Thoracic aorta (tissue), 2 donors: ENCODE data around the gene CCDC38. TPM values are rescaled to one million over a fixed set of nuclear protein-coding genes. Genes with fewer than 3 reads are reported as not detected.

Experiments used
- ATAC-seq: fragments of 150-250 bp; one replicate; pipeline ENCODE4 v1.8.0; 2017; ENCODE audit warnings: low read depth; ENCODE audit not compliant: insufficient number of reproducible peaks, low FRiP score
- DNase-seq: peaks from one replicate; pipeline ENCODE4 v3.0.0-alpha.2; 2020; ENCODE audit warnings: low spot score
- H3K27ac ChIP-seq, 2 donors: fragments of 200-600 bp; sonication (generic); 1 replicate in 1 of 2; 2 replicates in 1 of 2; pipeline ENCODE4 v1.5.1; 2016; ENCODE audit warnings: mild to moderate bottlenecking in 2 of 2, moderate library complexity in 2 of 2
- H3K27me3 ChIP-seq: fragments of 200-600 bp; sonication (generic); replicated peaks from 2 replicates; pipeline ENCODE4 v1.6.0; 2016; ENCODE audit warnings: mild to moderate bottlenecking; ENCODE audit not compliant: insufficient read depth
- H3K36me3 ChIP-seq: fragments of 200-600 bp; sonication (generic); one replicate; pipeline ENCODE4 v1.5.1; 2016
- H3K4me1 ChIP-seq, 2 donors: fragments of 200-600 bp; sonication (generic); 1 replicate in 1 of 2; 2 replicates in 1 of 2; pipeline versions ENCODE4 v1.5.1 to v1.6.0; 2016; ENCODE audit warnings: low read depth in 2 of 2, mild to moderate bottlenecking in 1 of 2; ENCODE audit not compliant: control insufficient read depth in 1 of 2
- H3K4me3 ChIP-seq: fragments of 200-600 bp; sonication (generic); 2 replicates; pipeline ENCODE4 v1.5.1; 2016; ENCODE audit warnings: mild to moderate bottlenecking
- H3K9me3 ChIP-seq: fragments of 200-600 bp; sonication (generic); 2 replicates; pipeline ENCODE4 v1.5.1; 2016
- total RNA-seq, 2 donors: library from RNA; depleted of rRNA; stranded (reverse); fragments of >200 nt; gene quantifications; one replicate each; pipeline versions ENCODE4 v1.1.0 to v1.2.3, GENCODE V29; 2016
- TF ChIP-seq, protein P1 (sequence below): fragments of 200-600 bp; sonication (generic); IDR thresholded peaks from one replicate; pipeline ENCODE4 v1.5.1; 2019; ENCODE audit warnings: antibody characterized with exemption

CCDC38 gene
- total RNA-seq, 2 donors from 2014 or later: not detected

GRCh38 chr12:95978351-95978750 lies 35.9 kb upstream of the CCDC38 start:
- no peaks in the 10 kb centered on the region for H3K9me3 ChIP-seq
- H3K4me1 ChIP-seq: no peaks in the 10 kb centered on the region
- no peaks in the 10 kb centered on the region for H3K36me3 ChIP-seq
- TF ChIP-seq, protein P1, sequence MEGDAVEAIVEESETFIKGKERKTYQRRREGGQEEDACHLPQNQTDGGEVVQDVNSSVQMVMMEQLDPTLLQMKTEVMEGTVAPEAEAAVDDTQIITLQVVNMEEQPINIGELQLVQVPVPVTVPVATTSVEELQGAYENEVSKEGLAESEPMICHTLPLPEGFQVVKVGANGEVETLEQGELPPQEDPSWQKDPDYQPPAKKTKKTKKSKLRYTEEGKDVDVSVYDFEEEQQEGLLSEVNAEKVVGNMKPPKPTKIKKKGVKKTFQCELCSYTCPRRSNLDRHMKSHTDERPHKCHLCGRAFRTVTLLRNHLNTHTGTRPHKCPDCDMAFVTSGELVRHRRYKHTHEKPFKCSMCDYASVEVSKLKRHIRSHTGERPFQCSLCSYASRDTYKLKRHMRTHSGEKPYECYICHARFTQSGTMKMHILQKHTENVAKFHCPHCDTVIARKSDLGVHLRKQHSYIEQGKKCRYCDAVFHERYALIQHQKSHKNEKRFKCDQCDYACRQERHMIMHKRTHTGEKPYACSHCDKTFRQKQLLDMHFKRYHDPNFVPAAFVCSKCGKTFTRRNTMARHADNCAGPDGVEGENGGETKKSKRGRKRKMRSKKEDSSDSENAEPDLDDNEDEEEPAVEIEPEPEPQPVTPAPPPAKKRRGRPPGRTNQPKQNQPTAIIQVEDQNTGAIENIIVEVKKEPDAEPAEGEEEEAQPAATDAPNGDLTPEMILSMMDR: no peak
- no peak overlapping the region for H3K27ac ChIP-seq
- ATAC-seq (no peak), DNase-seq (no peak)
- H3K27me3 ChIP-seq: no peaks in the 10 kb centered on the region
- H3K4me3 ChIP-seq: no peak overlapping the region

- H3K9me3 ChIP-seq: no peaks in the 10 kb centered on the region
- TF ChIP-seq, protein P1: no peak
- no peak for DNase-seq
These were observed 35.4 kb upstream of the CCDC38 start for GRCh38 chr12:95977764-95978305.

DNA sequence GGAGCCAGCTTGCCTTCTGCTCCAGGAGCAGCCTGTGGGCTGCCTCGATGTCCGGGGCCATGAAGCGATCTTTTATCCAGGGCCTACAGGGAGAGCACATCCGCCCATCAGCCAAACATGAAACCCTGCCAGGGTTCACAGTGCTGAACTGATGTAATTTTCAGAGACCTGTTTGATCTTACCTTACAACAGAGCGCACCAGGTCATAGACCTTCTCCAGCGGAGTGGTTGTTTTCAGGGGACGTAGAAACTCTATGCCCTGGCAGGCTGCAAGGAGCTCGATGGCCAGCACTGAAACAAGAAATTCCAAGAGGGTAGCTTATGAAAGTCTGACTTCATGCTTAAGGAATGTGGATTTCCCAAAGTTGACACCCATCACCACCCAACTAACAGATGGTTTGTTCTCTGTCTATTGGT lies 34.0 kb upstream of the CCDC38 start:
- DNase-seq (no peak), ATAC-seq (no peak)
- H3K27me3 ChIP-seq: no peaks in the 10 kb centered on the region
- no peaks in the 10 kb centered on the region for H3K9me3 ChIP-seq
- H3K27ac ChIP-seq: no peak overlapping the region
- H3K4me3 ChIP-seq: no peak overlapping the region
- no peaks in the 10 kb centered on the region for H3K4me1 ChIP-seq
- H3K36me3 ChIP-seq: no peaks in the 10 kb centered on the region
- TF ChIP-seq, protein P1: no peak

More at GRCh38 chr12:95977764-95978305, 35.4 kb upstream of the CCDC38 start:
- no peak overlapping the region for H3K27ac ChIP-seq
- H3K4me1 ChIP-seq: no peaks in the 10 kb centered on the region
- H3K36me3 ChIP-seq: no peaks in the 10 kb centered on the region
- no peaks in the 10 kb centered on the region for H3K27me3 ChIP-seq
- no peak overlapping the region for H3K4me3 ChIP-seq
- ATAC-seq: no peak

DNA sequence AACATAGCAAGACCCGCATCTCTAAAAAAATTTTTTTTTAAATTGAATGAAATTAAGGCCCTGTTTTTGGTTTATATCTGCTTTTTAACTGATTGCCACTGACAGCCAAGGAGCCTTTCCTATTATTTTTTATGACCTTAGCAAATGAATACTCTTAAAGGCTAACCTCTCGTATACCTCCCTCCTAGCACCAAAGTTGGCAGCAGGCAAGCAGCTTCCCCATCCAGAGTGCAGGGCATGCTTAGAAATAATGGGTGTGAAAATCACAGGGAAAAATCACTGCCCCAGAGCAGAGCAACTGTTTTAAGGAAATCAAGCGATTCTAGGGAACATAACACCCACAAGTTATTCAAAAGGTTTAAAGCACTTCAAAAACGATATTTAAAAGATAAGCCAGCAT lies 33.1 kb upstream of the CCDC38 start:
- Histone ChIP-seq H3K36me3 (no peaks in the 10 kb centered on the region), H3K4me3 (no peak overlapping the region), H3K4me1 (no peaks in the 10 kb centered on the region), H3K9me3 (no peaks in the 10 kb centered on the region), H3K27ac (no peak overlapping the region), H3K27me3 (no peaks in the 10 kb centered on the region)
- DNase-seq: no peak
- TF ChIP-seq, protein P1: no peak
- no peak for ATAC-seq

DNA sequence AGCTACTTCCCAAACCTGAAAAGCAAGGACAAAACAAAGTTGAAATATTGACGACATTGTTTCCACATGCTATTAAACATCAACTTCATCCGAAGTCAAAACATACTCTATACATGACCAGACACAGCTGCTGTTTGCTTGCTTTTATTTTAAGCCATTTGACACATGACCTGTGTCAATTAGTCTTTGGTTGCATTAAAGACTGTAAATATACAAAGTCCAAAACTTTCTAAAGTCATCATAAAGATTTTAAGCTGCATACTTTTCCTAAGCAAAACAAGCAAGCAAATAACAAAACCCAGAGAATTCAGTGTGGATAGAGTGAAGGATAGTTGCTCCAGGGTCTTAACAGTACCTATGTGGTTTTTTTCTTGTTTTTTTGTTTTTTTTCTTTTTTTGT lies 31.9 kb upstream of the CCDC38 start:
- Histone ChIP-seq H3K36me3 (no peaks in the 10 kb centered on the region), H3K4me1 (no peaks in the 10 kb centered on the region), H3K9me3 (no peaks in the 10 kb centered on the region), H3K27me3 (no peaks in the 10 kb centered on the region), H3K27ac (no peak overlapping the region), H3K4me3 (no peak overlapping the region)
- TF ChIP-seq, protein P1: no peak
- DNase-seq: no peak
- ATAC-seq: no peak
